A673 (cell line): ENCODE measurements around the gene GSTM5.
"Not testable (repeated sequence)": the region's sequence is repeated elsewhere in the genome, so short reads cannot be mapped to it uniquely, and the experiment has no call there.

ENCODE experiments used
- CTCF ChIP-seq: fragments of 300-800, 200-600 bp; sonication (generic); conservative IDR thresholded peaks from 2 replicates; pipeline ENCODE4 v1.5.1; 2017; ENCODE audit warnings: low read depth, mild to moderate bottlenecking, antibody characterized with exemption, low read length, moderate library complexity, mixed read lengths
- EZH2 ChIP-seq: fragments of 200-600 bp; sonication (generic); IDR thresholded peaks from 2 replicates; pipeline ENCODE4 v1.6.1; 2017; ENCODE audit warnings: borderline replicate concordance, low read depth, mild to moderate bottlenecking, mixed read lengths, antibody characterized with exemption, low read length; ENCODE audit not compliant: poor library complexity, severe bottlenecking

- not testable (repeated sequence) for TF ChIP-seq CTCF, EZH2
Observed at GRCh38 chr1:109673861-109674260, 38.2 kb upstream of the GSTM5 start.
